Measurements from ENCODE around the gene KIF19. TPM values are rescaled to one million over a fixed set of nuclear protein-coding genes. Genes with fewer than 3 reads are reported as not detected.

KIF19 gene
- total RNA-seq, 4 donors from 2014 or later: 2.1 to 31.4 (median 8.6) TPM

- H3K27me3 ChIP-seq: no peaks in the 10 kb centered on the region
- no peak overlapping the region for H3K27ac ChIP-seq
- H3K4me1 ChIP-seq: no peaks in the 10 kb centered on the region
- no peaks in the 10 kb centered on the region for H3K36me3 ChIP-seq
- H3K4me3 ChIP-seq: no peak overlapping the region
- no peaks in the 10 kb centered on the region for H3K9me3 ChIP-seq
- DNase-seq: no peak
- TF ChIP-seq POLR2A (IDR thresholded peaks at IDR 0.05) (no peak), CTCF (IDR thresholded peaks at IDR 0.05) (no peak)
Observed at GRCh38 chr17:74318391-74318790, 7.6 kb upstream of the KIF19 start.

- no peak overlapping the region for H3K4me3 ChIP-seq
Observed at GRCh38 chr17:74324521-74324920, 1.5 kb upstream of the KIF19 start.

GRCh38 chr17:74325376-74325742, 667 bp upstream of the KIF19 start:
- no peaks in the 10 kb centered on the region for H3K36me3 ChIP-seq
- no peak overlapping the region for H3K27ac ChIP-seq
- no peaks in the 10 kb centered on the region for H3K27me3 ChIP-seq
- no peak for DNase-seq
- peak overlapping the region in 3 of 4 donors; percentile 32 to 52 (median 47) for H3K4me3 ChIP-seq
- H3K9me3 ChIP-seq: no peaks in the 10 kb centered on the region
- H3K4me1 ChIP-seq: peaks cover 0 to 14% (median 4%) of the 10 kb centered on the region in 4 donors
- TF ChIP-seq CTCF (IDR thresholded peaks at IDR 0.05): no peak
- no peak for TF ChIP-seq POLR2A (IDR thresholded peaks at IDR 0.05)

More at GRCh38 chr17:74324521-74324920, 1.5 kb upstream of the KIF19 start:
- TF ChIP-seq CTCF (IDR thresholded peaks at IDR 0.05) (no peak), POLR2A (IDR thresholded peaks at IDR 0.05) (no peak)
- no peaks in the 10 kb centered on the region for H3K36me3 ChIP-seq
- DNase-seq: no peak
- H3K27ac ChIP-seq: no peak overlapping the region
- H3K9me3 ChIP-seq: no peaks in the 10 kb centered on the region
- no peaks in the 10 kb centered on the region for H3K27me3 ChIP-seq
- peaks cover 0 to 14% (median 4%) of the 10 kb centered on the region in 4 donors for H3K4me1 ChIP-seq

- Histone ChIP-seq H3K4me3 (peak overlapping the region; percentile 19 to 52 (median 40)), H3K27me3 (no peaks in the 10 kb centered on the region), H3K27ac (no peak overlapping the region), H3K9me3 (no peaks in the 10 kb centered on the region), H3K4me1 (peaks cover 0 to 14% (median 4%) of the 10 kb centered on the region in 4 donors), H3K36me3 (no peaks in the 10 kb centered on the region)
- no peak for DNase-seq
- no peak for TF ChIP-seq CTCF (IDR thresholded peaks at IDR 0.05)
- TF ChIP-seq POLR2A (IDR thresholded peaks at IDR 0.05): no peak
Observed at GRCh38 chr17:74326506-74326905, 480 bp downstream of the KIF19 start.

GRCh38 chr17:74328487-74328886, 2.5 kb downstream of the KIF19 start:
- Histone ChIP-seq H3K27me3 (no peaks in the 10 kb centered on the region), H3K27ac (no peak overlapping the region), H3K9me3 (no peaks in the 10 kb centered on the region), H3K36me3 (no peaks in the 10 kb centered on the region), H3K4me1 (peaks cover 0 to 14% (median 4%) of the 10 kb centered on the region in 4 donors), H3K4me3 (no peak overlapping the region)
- TF ChIP-seq CTCF (IDR thresholded peaks at IDR 0.05) (no peak), POLR2A (IDR thresholded peaks at IDR 0.05) (no peak)
- DNase-seq: no peak

- no peak for DNase-seq
- Histone ChIP-seq H3K27ac (no peak overlapping the region), H3K36me3 (no peaks in the 10 kb centered on the region), H3K9me3 (no peaks in the 10 kb centered on the region), H3K4me3 (no peak overlapping the region), H3K4me1 (peaks cover 0 to 14% (median 4%) of the 10 kb centered on the region in 4 donors), H3K27me3 (no peaks in the 10 kb centered on the region)
- TF ChIP-seq CTCF (IDR thresholded peaks at IDR 0.05): no peak
- no peak for TF ChIP-seq POLR2A (IDR thresholded peaks at IDR 0.05)
Observed at GRCh38 chr17:74329378-74329777, 3.4 kb downstream of the KIF19 start.
